ENCODE results near the gene SDK2.

SDK2 gene

GRCh38 chr17:73290399-73291259, 353.6 kb downstream of the SDK2 start:
- no peak for DNase-seq (ENCODE audit: low read depth in 2 of 3, low spot score in 2 of 3)

GRCh38 chr17:73289549-73290254, 354.5 kb downstream of the SDK2 start:
- no peak for DNase-seq (ENCODE audit: low read depth in 2 of 3, low spot score in 2 of 3)

- DNase-seq (ENCODE audit: low read depth in 2 of 3, low spot score in 2 of 3), result no peak
Observed at GRCh38 chr17:73288534-73289302, 355.5 kb downstream of the SDK2 start.

DNA sequence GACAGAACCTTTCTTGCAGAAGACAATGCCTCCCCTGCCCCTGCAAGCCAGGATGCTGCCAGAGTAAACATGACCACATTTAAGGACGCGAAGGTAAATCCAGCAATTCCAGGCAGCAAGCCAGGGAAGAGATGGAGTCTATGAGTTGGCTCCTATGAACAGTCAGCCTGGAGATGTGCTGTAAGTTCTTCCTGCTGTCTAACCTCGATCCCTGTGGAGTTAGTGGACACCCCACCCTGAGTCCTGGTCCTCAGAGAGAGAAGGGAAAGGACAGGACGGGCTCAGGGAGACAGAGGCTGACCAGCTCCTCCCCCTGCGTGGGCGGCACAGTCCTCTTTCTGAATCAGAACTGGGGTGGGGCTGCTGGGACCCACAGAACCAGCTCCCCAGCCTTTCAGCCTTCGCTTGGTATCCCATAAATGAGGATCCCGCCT, 357.4 kb downstream of the SDK2 start:
- no peak for DNase-seq (ENCODE audit: low read depth in 2 of 3, low spot score in 2 of 3)

GRCh38 chr17:73285916-73286862, 358.1 kb downstream of the SDK2 start:
- DNase-seq (ENCODE audit: low read depth in 2 of 3, low spot score in 2 of 3), result no peak

- no peak for DNase-seq (ENCODE audit: low read depth in 2 of 3, low spot score in 2 of 3)
Observed at GRCh38 chr17:73285603-73285908, 358.7 kb downstream of the SDK2 start.

- no peak for DNase-seq (ENCODE audit: low read depth in 2 of 3, low spot score in 2 of 3)
Observed at GRCh38 chr17:73284906-73285602, 359.2 kb downstream of the SDK2 start.

Data from activated CD8-positive, alpha-beta memory T cell treated with anti-CD3 and anti-CD28 coated beads for 48 hours (primary cell).